Right cardiac atrium (tissue), 5 donors: ENCODE measurements around the gene CFAP74. TPM values are rescaled to one million over a fixed set of nuclear protein-coding genes. Genes with fewer than 3 reads are reported as not detected.
A peak's percentile ranks its signal among the peaks of the same experiment; 100 is the strongest.

Source experiments
- ATAC-seq, 2 donors: fragments of 200-7000 bp; cut with Tn5 transposase; one replicate each; pipeline versions ENCODE4 v1.8.0 to v1.9.1; 2020; ENCODE audit warnings: moderate library complexity in 2 of 2, mild to moderate bottlenecking in 1 of 2
- DNase-seq, 3 donors: peaks; one replicate each; pipeline ENCODE4 v3.0.0-alpha.2; 2020
- H3K27ac ChIP-seq: one replicate; pipeline ENCODE4 v1.5.1; 2013; ENCODE audit warnings: mild to moderate bottlenecking, low read length, control low read depth, moderate library complexity
- H3K27me3 ChIP-seq: one replicate; pipeline ENCODE4 v1.6.1; 2013; ENCODE audit not compliant: control insufficient read depth, insufficient read depth
- H3K4me1 ChIP-seq: one replicate; pipeline ENCODE4 v1.6.1; 2013; ENCODE audit warnings: low read length; ENCODE audit not compliant: control insufficient read depth, insufficient read depth
- H3K4me3 ChIP-seq: one replicate; pipeline ENCODE4 v1.5.1; 2013; ENCODE audit warnings: low read length, control low read depth
- H3K9me3 ChIP-seq: one replicate; pipeline ENCODE4 v1.6.1; 2013; ENCODE audit warnings: low read length; ENCODE audit not compliant: control insufficient read depth
- WGBS: extraction: QIAGEN DNeasy Blood & Tissue Kit; methylation state at CpG from one replicate; pipeline ENCODE4 v1.1.7; 2013; 5-methylcytosine and 5-hydroxymethylcytosine counted together
- intact Hi-C, 4 donors: fragments of 100-400 bp; cut with DNase I; formaldehyde crosslinking; loops; one replicate each; pipeline versions ENCODE4 v1.11.0 to v1.14.0; 2022 to 2023
- polyA plus RNA-seq: library from polyadenylated mRNA; stranded (reverse); fragments of 200-250 nt; gene quantifications from one replicate; pipeline ENCODE4 v1.2.3, GENCODE V29; 2013
- total RNA-seq, 4 donors: library from RNA; stranded (reverse); fragmentation: NEBNext Ultra II Directional; extraction: Animal tissue kit (Norgen Biotek cat#: 25700); gene quantifications; one replicate each; pipeline ENCODE4 v1.2.1, GENCODE V29; 2021
- donor health status: healthy with polysubstance abuse.
- donor health status: DM: no; HTN: yes; CAD: no.
- donor health status: DM: no; HTN: no; CAD: no.
- donor health status: DM: no; HTN: yes; CAD: no; lungs with severe emphysema.
- donor health status: DM: yes; HTN: yes; CAD: no.

Gene CFAP74
- total and polyA plus RNA-seq, 5 donors = 0.11 TPM; not detected in 4

- H3K4me3 ChIP-seq = no peak overlapping the region
- no peak overlapping the region for H3K27ac ChIP-seq
- H3K4me1 ChIP-seq = no peaks in the 10 kb centered on the region
- DNase-seq (peak in 2 of 3 donors; percentile 51 to 61), ATAC-seq (no peak)
- H3K9me3 ChIP-seq = no peaks in the 10 kb centered on the region
- intact Hi-C loops = loop anchor here in 2 of 4 donors (5.0 to 10.0 kb wide), 2 partner anchors 104 to 232 kb away; no protein-coding TSS in a partner anchor
- H3K27me3 ChIP-seq = no peaks in the 10 kb centered on the region
- WGBS = 84% methylated on average over 45 of the region's 45 CpGs
Observed at GRCh38 chr1:1942753-1943656, 60.6 kb downstream of the CFAP74 start.

DNA sequence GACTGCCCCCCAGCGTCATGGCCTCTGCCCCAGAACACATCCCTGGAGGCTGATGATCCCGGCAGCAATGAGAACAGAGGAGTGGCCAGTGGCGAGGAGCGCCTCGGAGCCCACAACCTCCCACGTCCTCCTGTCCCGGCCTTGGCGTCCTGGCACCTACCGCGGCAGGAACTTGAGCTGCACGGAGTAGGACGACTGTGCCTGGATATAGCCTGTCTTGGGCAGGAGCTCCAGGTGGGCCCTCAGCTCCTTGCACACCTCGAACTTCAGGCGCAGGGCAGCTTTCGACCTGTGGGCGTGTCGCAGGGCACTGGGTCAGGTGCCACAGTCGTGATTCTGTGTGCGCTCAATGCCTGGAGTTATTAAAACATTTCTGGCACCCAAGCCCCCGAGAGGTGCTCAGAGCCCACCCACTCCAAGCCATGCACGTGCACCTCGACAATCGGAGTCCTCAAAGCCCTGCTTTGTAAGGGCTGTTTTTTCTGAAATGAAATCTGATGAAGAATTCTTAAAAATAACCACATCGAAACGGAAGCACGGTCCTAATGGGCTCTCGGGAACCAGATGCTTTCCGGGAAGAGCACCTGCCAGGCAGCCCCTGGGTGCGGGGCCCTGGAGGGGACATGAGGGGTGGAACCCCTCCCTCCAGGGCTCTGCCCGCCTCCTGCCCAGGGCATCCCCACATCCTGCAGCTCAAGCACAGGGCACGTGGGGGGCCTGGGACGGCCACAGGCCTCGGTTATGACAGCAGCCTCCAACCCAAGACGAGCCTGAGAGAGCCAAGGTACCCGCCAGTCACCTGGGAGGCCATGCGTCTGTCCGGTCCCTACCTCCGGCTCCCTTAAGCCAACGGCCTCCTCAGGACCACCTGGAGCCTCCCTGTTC, 61.5 kb downstream of the CFAP74 start:
- intact Hi-C loops = loop anchor here in 2 of 4 donors (5.0 to 10.0 kb wide), 2 partner anchors 105 to 233 kb away; no protein-coding TSS in a partner anchor
- Histone ChIP-seq H3K4me1 (no peaks in the 10 kb centered on the region), H3K27me3 (no peaks in the 10 kb centered on the region), H3K9me3 (no peaks in the 10 kb centered on the region), H3K4me3 (no peak overlapping the region), H3K27ac (no peak overlapping the region)
- peak in 2 of 3 donors; percentile 22 to 40 for DNase-seq
- 74% methylated on average over 39 of the region's 39 CpGs for WGBS
- no peak for ATAC-seq

GRCh38 chr1:1941211-1941841, 62.3 kb downstream of the CFAP74 start:
- no peaks in the 10 kb centered on the region for H3K9me3 ChIP-seq
- H3K4me1 ChIP-seq = no peaks in the 10 kb centered on the region
- H3K4me3 ChIP-seq = no peak overlapping the region
- no peak for ATAC-seq
- 66% methylated on average over 19 of the region's 19 CpGs for WGBS
- intact Hi-C loops = loop anchor here in 2 of 4 donors (5.0 to 10.0 kb wide), 2 partner anchors 106 to 233 kb away; no protein-coding TSS in a partner anchor
- H3K27ac ChIP-seq = no peak overlapping the region
- peak in 2 of 3 donors; percentile 24 to 35 for DNase-seq
- no peaks in the 10 kb centered on the region for H3K27me3 ChIP-seq

DNA sequence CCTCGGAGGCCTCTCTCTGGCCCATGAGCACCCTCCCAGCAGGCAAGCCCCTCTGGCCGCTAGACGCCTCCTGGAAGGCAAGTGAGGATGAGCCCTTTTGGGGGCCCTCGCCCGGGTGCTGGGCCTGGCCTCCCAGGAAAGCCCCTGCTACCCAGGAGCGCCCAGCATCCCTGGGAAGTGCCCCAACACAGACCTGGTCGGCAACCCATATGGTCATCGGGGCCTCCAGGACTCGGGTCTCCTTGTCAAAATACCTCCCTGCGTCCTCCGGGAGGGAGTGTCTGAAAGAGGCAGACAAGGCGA, 63.5 kb downstream of the CFAP74 start:
- Histone ChIP-seq H3K9me3 (no peaks in the 10 kb centered on the region), H3K4me3 (no peak overlapping the region), H3K27ac (no peak overlapping the region), H3K4me1 (no peaks in the 10 kb centered on the region), H3K27me3 (no peaks in the 10 kb centered on the region)
- intact Hi-C loops = loop anchor here in 2 of 4 donors (5.0 to 10.0 kb wide), 2 partner anchors 107 to 235 kb away; no protein-coding TSS in a partner anchor
- DNase-seq (peak in 1 of 3 donors; percentile 35), ATAC-seq (no peak)
- WGBS = 86% methylated on average over 12 of the region's 12 CpGs

DNA sequence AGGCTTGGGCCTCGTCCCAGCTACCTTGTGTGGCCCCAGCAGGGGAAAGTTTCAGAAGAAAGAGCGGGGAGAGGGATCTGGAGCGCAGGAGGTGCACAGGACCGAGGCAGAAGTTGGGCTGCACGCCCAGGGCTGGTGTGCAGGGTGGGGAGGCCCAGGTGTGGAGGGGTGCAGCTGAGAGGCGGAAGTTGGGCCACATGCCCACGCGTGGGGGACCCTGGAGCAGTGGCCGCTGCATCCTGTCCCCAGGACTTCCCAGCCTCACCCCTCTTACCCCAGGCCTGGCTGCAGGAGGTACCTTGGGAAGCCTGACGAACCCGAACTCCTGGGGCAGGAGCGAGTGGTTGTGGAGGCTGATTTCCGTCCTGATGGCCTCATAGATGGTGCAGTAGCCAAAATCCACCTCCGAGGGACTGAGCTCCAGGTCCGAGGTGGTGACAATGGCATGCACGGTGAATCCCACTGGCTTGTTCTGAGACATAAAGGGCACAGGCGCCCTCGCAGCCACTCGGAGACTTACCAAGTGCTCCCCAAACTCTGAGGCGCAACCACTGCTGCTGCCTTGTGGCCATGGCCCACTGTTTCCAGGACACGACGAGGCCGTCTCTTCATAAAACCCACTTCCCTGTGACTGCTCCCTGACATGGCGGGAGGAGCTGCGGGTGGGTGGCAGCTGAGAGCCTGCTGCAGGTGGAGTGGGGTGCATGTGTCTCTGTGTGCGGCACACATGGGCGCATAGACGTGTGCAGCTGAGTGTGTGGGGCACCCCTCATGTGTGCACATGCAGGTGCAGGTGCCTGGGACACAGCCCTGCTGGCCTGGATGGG, 64.1 kb downstream of the CFAP74 start:
- H3K4me3 ChIP-seq = no peak overlapping the region
- DNase-seq = peak in 1 of 3 donors; percentile 26
- no peaks in the 10 kb centered on the region for H3K4me1 ChIP-seq
- H3K27me3 ChIP-seq = no peaks in the 10 kb centered on the region
- H3K27ac ChIP-seq = no peak overlapping the region
- no peaks in the 10 kb centered on the region for H3K9me3 ChIP-seq
- no peak for ATAC-seq
- 85% methylated on average over 28 of the region's 28 CpGs for WGBS
- intact Hi-C loops = loop anchor here in 2 of 4 donors (5.0 to 10.0 kb wide), 2 partner anchors 108 to 235 kb away; no protein-coding TSS in a partner anchor

GRCh38 chr1:1938613-1939295, 64.8 kb downstream of the CFAP74 start:
- Histone ChIP-seq H3K9me3 (no peaks in the 10 kb centered on the region), H3K27ac (no peak overlapping the region), H3K4me3 (no peak overlapping the region), H3K4me1 (no peaks in the 10 kb centered on the region), H3K27me3 (no peaks in the 10 kb centered on the region)
- intact Hi-C loops = no loop called here
- ATAC-seq (no peak), DNase-seq (peak in 1 of 3 donors; percentile 20)
- WGBS = 79% methylated on average over 24 of the region's 24 CpGs

DNA sequence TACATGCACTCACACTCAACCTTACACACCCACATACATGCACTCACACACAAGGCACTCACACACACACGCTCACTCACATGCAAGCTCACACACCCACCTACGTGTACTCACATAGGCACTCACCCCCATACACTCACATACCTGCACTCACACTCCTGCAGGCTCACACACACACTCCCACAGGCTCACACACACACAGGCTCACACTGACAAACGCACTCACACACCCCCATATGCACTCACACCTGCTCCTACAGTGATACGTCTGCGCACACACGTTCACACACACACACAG, 65.4 kb downstream of the CFAP74 start:
- no peak overlapping the region for H3K4me3 ChIP-seq
- intact Hi-C loops = no loop called here
- H3K9me3 ChIP-seq = no peaks in the 10 kb centered on the region
- no peaks in the 10 kb centered on the region for H3K4me1 ChIP-seq
- no peaks in the 10 kb centered on the region for H3K27me3 ChIP-seq
- DNase-seq (no peak), ATAC-seq (no peak)
- 75% methylated on average over 6 of the region's 6 CpGs for WGBS
- H3K27ac ChIP-seq = no peak overlapping the region

- no peak overlapping the region for H3K4me3 ChIP-seq
- H3K27ac ChIP-seq = no peak overlapping the region
- no peaks in the 10 kb centered on the region for H3K27me3 ChIP-seq
- no peaks in the 10 kb centered on the region for H3K9me3 ChIP-seq
- WGBS = 63% methylated on average over 16 of the region's 16 CpGs
- ATAC-seq = no peak
- DNase-seq = peak in 1 of 3 donors; percentile 27
- H3K4me1 ChIP-seq = no peaks in the 10 kb centered on the region
- intact Hi-C loops = no loop called here
Observed at GRCh38 chr1:1937549-1938275, 65.9 kb downstream of the CFAP74 start.

- peak in 1 of 3 donors; percentile 16 for DNase-seq
- ATAC-seq = no peak
- intact Hi-C loops = no loop called here
- H3K4me3 ChIP-seq = no peak overlapping the region
- no peak overlapping the region for H3K27ac ChIP-seq
- no peaks in the 10 kb centered on the region for H3K4me1 ChIP-seq
- WGBS = 74% methylated on average over 15 of the region's 15 CpGs
- H3K27me3 ChIP-seq = no peaks in the 10 kb centered on the region
- H3K9me3 ChIP-seq = no peaks in the 10 kb centered on the region
Observed at GRCh38 chr1:1937061-1937460, 66.5 kb downstream of the CFAP74 start.
